Measurements from ENCODE around the gene CPNE8. TPM values are rescaled to one million over a fixed set of nuclear protein-coding genes. Genes with fewer than 3 reads are reported as not detected.

CPNE8 gene
- total and polyA plus RNA-seq, 2 experiments from 2014 or later: 5.9 to 14.5 TPM

- whole genome bisulfite sequencing (ENCODE audit: low lambda C conversion rate, missing lambda C conversion rate): 84% methylated on average over 4 of the region's 4 CpGs
- Histone ChIP-seq H3K4me3 (no peak overlapping the region), H2AFZ (no peak overlapping the region), H4K20me1 (ENCODE audit: insufficient read depth, poor library complexity, severe bottlenecking) (no peaks in the 10 kb centered on the region), H3K27ac (no peak overlapping the region), H3K9me3 (ENCODE audit: low read depth) (no peaks in the 10 kb centered on the region), H3K4me2 (no peak overlapping the region), H3K4me1 (ENCODE audit: insufficient read depth) (no peaks in the 10 kb centered on the region), H3K9me2 (replicated peaks; ENCODE audit: insufficient read depth) (no peaks in the 10 kb centered on the region), H3K27me3 (no peaks in the 10 kb centered on the region), H3K79me2 (no peaks in the 10 kb centered on the region), H3K36me3 (replicated peaks; ENCODE audit: insufficient read depth, low read depth) (no peaks in the 10 kb centered on the region)
- DNase-seq (ENCODE audit: low spot score): no peak
- TF ChIP-seq CTCF (IDR thresholded peaks at IDR 0.05; ENCODE audit: poor library complexity): no peak
Observed at GRCh38 chr12:38844267-38844666, 61.1 kb downstream of the CPNE8 start.

- H3K79me2 ChIP-seq: no peaks in the 10 kb centered on the region
- no peaks in the 10 kb centered on the region for H3K9me3 ChIP-seq (ENCODE audit: low read depth)
- 90% methylated on average over 2 of the region's 2 CpGs for WGBS (ENCODE audit: low lambda C conversion rate, missing lambda C conversion rate)
- no peaks in the 10 kb centered on the region for H3K4me1 ChIP-seq (ENCODE audit: insufficient read depth)
- H3K27me3 ChIP-seq: no peaks in the 10 kb centered on the region
- TF ChIP-seq EZH2 (IDR thresholded peaks at IDR 0.05; ENCODE audit: borderline replicate concordance) (no peak), CTCF (IDR thresholded peaks at IDR 0.05; ENCODE audit: poor library complexity) (no peak), EZH2phosphoT487 (IDR thresholded peaks at IDR 0.05; ENCODE audit: low read depth, severe bottlenecking, unreplicated experiment) (no peak)
- DNase-seq (ENCODE audit: low spot score): peak; percentile 5
- H3K9me2 ChIP-seq (replicated peaks; ENCODE audit: insufficient read depth): no peaks in the 10 kb centered on the region
- H3K4me2 ChIP-seq: no peak overlapping the region
- no peaks in the 10 kb centered on the region for H4K20me1 ChIP-seq (ENCODE audit: insufficient read depth, poor library complexity, severe bottlenecking)
- H3K27ac ChIP-seq: peak overlapping the region; percentile 3
- H3K36me3 ChIP-seq (replicated peaks; ENCODE audit: insufficient read depth, low read depth): no peaks in the 10 kb centered on the region
- no peak overlapping the region for H3K4me3 ChIP-seq
- no peak overlapping the region for H2AFZ ChIP-seq
Observed at GRCh38 chr12:38838056-38838850, 67.1 kb downstream of the CPNE8 start.

DNA sequence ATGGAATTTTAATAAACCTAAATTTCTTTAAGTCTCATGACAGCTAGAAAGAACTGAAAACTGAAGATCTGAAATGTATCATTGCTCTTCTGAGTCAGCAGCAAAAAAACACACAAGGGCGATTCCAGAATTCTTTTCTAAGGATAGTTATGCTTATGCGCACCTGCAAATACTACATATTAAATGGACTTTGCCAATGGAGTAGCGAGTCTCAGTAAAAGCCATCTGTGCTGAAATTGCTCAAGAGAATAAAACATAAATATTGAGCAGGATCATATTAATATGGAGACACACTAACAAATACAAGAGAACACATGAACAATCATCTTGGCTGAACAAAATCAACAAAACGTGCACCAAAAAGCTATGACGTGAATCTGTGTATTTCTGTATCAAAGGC lies 73.7 kb downstream of the CPNE8 start:
- H3K4me3 ChIP-seq: no peak overlapping the region
- no peak for DNase-seq (ENCODE audit: low spot score)
- TF ChIP-seq CTCF (IDR thresholded peaks at IDR 0.05; ENCODE audit: poor library complexity) (no peak), EZH2 (IDR thresholded peaks at IDR 0.05; ENCODE audit: borderline replicate concordance) (no peak), EZH2phosphoT487 (IDR thresholded peaks at IDR 0.05; ENCODE audit: low read depth, severe bottlenecking, unreplicated experiment) (no peak)
- no peaks in the 10 kb centered on the region for H3K9me2 ChIP-seq (replicated peaks; ENCODE audit: insufficient read depth)
- no peak overlapping the region for H3K4me2 ChIP-seq
- no peaks in the 10 kb centered on the region for H3K27me3 ChIP-seq
- no peaks in the 10 kb centered on the region for H3K79me2 ChIP-seq
- 95% methylated on average over 5 of the region's 5 CpGs for WGBS (ENCODE audit: low lambda C conversion rate, missing lambda C conversion rate)
- H3K27ac ChIP-seq: no peak overlapping the region
- no peaks in the 10 kb centered on the region for H3K9me3 ChIP-seq (ENCODE audit: low read depth)
- no peaks in the 10 kb centered on the region for H3K36me3 ChIP-seq (replicated peaks; ENCODE audit: insufficient read depth, low read depth)
- H3K4me1 ChIP-seq (ENCODE audit: insufficient read depth): no peaks in the 10 kb centered on the region
- H4K20me1 ChIP-seq (ENCODE audit: insufficient read depth, poor library complexity, severe bottlenecking): no peaks in the 10 kb centered on the region
- H2AFZ ChIP-seq: no peak overlapping the region

Data from hepatocyte (in vitro differentiated cells).